Measurements from ENCODE around the gene RIIAD1.

- TF ChIP-seq CTCF (IDR thresholded peaks at IDR 0.05 in 4 of 5, conservative IDR thresholded peaks at IDR 0.05 in 1 of 5) (no peak), POLR2A (IDR thresholded peaks at IDR 0.05) (no peak)
Observed at GRCh38 chr1:151710187-151710840, 11.0 kb upstream of the RIIAD1 start.

Data from gastrocnemius medialis (tissue), 4 donors.